GM19193 (cell line): ENCODE measurements around the gene HIC2.
"Not testable (repeated sequence)": the region's sequence is repeated elsewhere in the genome, so short reads cannot be mapped to it uniquely, and the experiment has no call there.

ENCODE experiments used
- POLR2A ChIP-seq: IDR thresholded peaks from 4 replicates; pipeline ENCODE4 v1.6.1; 2011; ENCODE audit not compliant: insufficient read depth, insufficient read length; ENCODE audit errors: extremely low read depth

The HIC2 gene, protein sequence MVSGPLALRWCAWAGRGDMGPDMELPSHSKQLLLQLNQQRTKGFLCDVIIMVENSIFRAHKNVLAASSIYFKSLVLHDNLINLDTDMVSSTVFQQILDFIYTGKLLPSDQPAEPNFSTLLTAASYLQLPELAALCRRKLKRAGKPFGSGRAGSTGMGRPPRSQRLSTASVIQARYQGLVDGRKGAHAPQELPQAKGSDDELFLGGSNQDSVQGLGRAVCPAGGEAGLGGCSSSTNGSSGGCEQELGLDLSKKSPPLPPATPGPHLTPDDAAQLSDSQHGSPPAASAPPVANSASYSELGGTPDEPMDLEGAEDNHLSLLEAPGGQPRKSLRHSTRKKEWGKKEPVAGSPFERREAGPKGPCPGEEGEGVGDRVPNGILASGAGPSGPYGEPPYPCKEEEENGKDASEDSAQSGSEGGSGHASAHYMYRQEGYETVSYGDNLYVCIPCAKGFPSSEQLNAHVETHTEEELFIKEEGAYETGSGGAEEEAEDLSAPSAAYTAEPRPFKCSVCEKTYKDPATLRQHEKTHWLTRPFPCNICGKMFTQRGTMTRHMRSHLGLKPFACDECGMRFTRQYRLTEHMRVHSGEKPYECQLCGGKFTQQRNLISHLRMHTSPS

DNA sequence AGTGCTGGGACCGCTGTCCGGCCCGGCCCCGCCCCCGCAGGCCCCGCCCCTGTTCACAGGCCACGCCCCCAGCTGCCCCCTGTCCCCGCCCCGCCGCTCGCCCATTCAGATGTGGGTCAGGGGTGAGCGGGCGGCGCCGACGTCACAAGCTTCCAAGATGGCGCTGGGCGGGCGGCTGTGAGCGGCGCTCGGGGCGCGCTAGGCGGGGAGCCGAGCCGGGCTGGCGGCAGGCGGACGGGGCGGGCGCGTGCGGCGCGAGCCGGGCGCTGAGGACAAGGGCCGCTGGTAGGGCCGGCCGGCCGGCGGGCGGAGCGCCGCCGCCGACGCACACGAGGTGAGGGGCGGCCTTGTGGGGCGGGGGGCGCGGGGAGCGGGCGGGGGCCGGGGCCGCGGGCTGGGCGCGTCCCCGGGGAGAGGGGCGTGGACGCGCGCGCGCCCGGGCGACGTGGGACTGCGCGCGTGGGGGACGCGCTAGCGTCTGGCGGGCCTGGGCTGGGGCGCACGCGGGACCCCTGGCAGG is at the start of gene HIC2:
Gene HIC2 (plus strand): TSS at position 145 of the 520 bp plus-strand sequence. CDS start 25,461 bp downstream, outside the sequence.
- TF ChIP-seq POLR2A, result not testable (repeated sequence)

DNA sequence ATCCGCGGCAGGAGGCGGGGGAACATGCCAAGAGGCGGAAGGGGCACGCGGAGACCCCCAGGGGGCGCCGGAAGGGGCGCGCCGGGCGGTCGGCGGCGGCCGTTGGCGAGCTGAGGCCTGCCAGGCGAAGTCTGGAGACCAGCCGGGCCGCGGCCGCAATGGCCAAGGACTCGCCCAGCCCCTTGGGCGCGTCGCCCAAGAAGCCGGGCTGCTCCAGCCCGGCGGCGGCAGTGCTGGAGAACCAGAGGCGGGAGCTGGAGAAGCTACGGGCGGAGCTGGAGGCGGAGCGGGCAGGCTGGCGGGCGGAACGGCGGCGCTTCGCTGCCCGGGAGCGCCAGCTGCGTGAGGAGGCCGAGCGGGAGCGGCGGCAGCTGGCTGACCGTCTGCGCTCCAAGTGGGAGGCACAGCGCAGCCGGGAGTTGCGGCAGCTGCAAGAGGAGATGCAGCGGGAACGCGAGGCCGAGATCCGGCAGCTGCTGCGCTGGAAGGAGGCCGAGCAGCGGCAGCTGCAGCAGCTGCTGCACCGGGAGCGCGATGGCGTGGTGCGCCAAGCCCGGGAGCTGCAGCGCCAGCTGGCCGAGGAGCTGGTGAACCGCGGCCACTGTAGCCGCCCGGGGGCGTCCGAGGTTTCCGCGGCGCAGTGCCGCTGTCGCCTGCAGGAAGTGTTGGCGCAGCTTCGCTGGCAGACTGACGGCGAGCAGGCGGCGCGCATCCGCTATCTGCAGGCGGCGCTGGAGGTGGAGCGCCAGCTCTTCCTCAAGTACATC is 33.3 kb upstream of the HIC2 start, which contains the start of gene RIMBP3B:
Gene RIMBP3B (plus strand): TSS at position 51 of the 767 bp plus-strand sequence. CDS start 108 bp downstream, at position 159.
- TF ChIP-seq POLR2A, result not testable (repeated sequence)

DNA sequence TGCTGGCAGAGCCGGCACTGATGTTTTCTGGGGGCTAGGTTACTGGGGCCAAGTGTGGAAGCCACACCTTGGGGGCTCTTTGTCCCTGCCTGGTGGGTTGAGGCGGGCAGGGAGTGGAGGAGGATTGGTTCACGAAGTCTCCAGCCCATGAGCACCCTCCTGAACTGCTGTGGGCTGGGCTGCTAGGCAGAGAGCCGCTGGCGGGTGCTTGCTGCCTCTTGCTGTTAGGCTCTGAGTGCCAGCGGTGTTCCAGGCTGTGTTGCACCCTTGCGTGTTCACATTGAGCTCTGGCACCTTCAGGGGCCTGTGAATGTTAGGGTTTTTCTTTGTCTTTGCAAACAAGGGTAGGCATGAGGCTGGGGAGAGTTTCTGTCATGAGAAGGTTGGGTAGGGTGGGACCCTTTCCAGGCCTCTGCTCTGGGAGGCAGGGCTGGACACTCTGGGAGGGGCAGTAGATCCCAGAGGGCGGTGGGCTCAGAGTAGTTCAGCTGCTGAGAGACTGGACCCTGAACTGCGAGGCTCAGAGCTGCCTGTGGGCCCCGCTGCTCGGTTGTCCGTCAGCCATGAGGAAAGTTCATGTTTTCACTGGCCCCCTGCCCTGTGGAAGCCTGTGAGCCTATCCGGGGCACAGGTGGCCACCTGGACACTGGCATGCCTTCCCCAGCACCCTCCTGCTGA is 26.0 kb downstream of the HIC2 start:
- TF ChIP-seq POLR2A, result no peak

DNA sequence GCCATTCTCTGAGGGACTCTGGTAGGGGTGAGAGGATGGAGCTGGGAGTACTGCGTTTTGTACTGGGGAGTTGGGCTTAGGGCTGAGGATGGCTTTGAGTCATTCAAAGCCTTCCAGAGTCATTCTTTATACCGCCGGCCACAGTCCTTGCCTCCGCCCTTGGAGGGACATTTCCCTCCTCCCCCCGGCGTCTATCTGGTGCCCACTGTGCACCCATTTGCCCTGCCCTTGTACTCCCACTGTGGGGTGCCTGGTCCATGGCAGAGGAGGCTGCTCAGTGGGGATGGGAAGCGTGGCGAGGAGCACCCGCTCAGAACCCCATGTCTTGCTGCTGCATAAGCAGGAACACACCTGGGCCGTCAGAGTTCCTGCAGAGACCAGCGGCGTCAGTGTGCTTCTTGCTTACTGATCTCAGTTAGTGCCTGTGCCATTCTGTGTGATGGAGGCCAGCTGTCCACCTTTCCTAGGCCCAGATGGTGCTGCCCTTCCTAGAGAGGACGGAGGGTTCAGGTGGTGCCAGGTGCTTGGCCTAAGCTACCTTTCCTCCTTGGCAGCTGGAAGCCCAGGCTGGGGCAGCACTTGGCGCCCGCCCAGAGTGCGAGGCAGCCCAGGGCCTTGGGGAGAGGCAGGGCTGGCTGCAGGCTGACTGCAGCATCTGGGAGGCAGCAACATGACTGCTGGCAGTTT is 26.7 kb downstream of the HIC2 start:
- no peak for TF ChIP-seq POLR2A

DNA sequence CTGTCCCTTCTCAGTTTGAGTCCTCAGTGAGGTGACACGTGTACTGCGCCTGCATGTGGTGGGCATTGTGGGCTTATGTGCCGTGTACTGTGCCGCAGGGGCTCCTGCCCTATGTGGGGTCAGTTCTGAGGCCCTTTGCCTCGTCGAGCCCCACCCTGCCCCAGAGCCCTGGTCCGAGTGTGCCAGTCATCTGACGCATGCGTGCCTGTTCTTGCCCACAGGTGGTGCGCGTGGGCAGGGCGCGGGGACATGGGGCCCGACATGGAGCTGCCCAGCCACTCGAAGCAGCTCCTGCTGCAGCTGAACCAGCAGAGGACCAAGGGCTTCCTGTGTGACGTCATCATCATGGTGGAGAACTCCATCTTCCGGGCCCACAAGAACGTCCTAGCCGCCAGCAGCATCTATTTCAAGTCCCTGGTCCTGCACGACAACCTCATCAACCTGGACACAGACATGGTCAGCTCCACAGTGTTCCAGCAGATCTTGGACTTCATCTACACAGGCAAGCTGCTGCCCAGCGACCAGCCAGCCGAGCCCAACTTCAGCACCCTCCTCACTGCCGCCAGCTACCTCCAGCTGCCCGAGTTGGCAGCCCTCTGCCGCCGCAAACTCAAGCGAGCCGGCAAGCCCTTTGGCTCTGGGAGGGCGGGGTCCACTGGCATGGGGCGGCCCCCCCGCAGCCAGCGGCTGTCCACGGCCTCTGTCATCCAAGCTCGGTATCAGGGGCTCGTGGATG is 27.7 kb downstream of the HIC2 start:
- no peak for TF ChIP-seq POLR2A

DNA sequence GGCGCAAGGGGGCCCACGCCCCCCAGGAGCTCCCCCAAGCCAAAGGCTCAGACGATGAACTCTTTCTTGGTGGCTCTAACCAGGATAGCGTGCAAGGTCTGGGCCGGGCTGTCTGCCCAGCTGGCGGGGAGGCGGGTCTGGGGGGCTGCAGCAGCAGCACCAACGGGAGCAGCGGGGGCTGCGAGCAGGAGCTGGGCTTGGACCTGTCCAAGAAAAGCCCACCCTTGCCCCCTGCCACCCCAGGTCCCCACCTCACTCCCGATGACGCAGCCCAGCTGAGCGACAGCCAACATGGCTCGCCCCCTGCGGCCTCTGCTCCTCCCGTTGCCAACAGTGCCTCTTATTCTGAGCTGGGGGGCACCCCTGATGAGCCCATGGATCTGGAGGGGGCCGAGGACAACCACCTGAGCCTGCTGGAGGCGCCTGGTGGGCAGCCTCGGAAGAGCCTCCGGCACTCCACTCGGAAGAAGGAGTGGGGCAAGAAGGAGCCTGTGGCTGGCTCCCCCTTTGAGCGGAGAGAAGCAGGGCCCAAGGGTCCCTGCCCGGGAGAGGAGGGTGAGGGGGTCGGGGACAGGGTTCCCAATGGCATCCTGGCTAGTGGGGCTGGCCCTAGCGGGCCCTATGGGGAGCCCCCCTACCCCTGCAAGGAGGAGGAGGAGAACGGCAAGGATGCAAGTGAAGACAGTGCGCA is 28.4 kb downstream of the HIC2 start:
- TF ChIP-seq POLR2A, result no peak

DNA sequence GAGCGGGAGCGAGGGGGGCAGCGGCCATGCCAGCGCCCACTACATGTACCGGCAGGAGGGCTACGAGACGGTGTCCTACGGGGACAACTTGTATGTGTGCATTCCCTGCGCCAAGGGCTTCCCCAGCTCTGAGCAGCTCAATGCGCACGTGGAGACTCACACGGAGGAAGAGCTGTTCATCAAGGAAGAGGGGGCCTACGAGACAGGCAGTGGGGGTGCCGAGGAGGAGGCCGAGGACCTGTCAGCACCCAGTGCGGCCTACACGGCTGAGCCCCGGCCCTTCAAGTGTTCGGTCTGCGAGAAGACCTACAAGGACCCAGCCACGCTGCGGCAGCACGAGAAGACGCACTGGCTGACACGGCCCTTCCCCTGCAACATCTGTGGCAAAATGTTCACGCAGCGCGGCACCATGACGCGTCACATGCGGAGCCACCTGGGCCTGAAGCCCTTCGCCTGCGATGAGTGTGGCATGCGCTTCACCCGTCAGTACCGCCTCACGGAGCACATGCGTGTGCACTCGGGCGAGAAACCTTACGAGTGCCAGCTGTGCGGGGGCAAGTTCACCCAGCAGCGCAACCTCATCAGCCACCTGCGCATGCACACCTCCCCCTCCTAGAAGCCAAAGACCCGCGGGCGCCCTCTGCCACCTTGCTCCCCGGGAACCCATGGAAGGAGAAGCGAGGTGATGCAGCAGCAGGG is 29.1 kb downstream of the HIC2 start:
- TF ChIP-seq POLR2A, result no peak

DNA sequence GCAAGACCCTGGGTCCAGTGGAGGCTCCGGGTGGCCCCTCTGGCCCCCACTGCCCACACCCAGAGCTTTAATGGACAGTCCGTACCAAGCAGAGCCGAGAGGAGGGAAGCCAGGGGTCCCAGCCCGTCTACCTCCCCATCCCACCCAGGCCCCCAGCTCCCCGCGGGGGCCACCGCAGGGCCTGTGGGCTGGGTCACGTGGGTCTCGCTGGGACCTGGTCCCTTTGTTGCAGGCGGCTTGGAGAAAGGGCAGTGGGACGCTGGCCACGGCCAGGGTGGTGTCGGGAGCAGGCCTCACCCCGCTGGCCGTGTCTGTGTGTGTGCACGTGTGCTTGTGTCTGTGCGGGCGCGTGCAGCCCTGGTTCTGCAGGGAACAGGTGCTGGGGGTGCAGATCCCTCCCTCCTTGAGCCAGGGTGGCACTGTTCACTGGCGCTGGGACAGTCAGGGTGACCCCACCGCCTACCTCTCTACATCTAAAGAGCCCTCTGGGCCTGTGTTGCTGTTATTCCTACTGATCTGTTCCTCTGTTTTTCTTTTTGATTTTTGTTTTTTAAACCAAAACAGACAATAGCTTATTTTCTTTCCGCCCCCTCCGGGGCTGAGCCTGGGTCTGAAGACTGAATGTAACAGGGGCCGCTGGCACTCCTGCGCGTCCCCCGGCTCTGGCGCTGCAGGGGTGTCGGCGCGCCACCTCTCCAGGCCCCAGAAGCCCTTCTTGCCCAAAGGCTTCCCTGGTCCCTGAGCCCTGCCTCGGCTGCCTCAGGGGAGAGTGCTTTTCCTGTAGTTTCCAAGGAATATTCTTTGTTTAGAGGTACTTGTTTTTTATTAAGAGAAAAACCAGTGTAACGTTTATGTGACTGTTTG is 29.9 kb downstream of the HIC2 start:
- TF ChIP-seq POLR2A, result no peak

DNA sequence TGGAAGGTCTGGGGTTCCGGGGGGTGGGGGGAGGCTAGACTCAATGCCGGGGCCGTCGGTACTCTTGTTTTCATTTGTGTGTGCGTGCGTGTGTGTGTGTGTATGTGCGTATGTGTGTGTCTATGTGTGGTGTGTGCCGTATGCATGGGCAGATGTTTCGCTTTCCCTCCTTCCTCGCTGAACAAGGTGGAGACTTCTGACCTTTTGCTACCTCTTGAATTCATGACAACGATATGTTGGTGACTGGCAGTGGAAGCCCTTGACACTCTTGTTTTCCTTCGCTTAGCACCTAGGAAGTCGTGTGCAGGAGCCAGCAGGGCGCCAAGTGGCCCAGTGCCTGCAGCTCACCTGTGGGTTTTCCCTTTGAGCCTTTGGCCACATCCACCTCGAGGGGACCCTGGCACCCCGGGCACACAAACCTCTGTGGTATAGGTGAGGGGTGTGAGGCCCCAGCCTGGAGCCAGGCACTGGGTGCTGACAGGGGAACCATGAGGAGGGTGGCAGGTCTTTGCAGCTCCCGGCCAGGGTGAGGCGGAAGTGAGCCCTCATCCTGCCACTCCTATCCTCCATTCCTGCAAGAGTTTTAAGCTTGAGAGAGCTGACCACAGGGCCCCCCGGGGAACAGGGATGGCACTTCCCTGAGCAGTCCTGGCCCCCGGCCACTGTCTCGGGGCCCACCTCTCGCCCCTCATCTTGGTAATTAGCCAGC is 30.7 kb downstream of the HIC2 start:
- TF ChIP-seq POLR2A, result no peak

DNA sequence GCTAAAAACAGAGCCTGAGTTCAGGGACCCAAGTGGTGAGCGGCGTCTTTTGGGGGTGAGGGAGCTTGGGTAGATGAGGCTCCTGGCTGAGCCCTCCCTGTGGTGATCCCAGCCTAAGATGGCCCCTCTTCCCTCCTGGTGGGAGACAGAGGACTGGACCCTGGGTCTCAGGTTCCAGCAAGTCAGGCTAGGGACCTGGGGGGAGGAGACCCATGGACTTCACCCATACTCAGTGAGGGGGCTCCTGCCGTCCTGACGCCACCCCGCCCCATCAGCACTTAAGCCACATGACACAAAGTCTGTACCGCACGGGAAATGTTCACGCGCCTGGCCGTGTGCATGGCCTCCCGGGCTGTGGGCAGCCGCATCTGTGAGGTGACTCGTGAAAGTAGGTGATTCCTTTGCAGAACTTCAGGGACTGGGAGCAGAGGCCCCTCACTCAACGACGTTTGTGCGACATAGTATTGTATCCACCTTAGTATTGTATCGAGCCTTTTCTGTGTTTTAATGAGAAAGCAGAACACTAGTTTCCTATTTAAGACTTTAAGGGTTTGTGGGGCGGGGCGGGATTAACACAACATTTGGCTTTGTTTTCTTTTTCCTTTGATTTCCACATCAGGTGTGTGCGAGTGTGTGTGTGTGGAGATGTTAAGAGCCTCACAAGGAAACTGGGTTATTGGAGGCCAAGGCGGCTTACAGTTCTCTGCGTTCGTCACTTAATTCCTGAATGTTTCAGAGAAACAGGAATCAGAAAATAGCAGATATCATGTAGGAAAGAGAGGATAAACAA is 31.7 kb downstream of the HIC2 start:
- TF ChIP-seq POLR2A, result no peak
